ENCODE data around the gene NFYC.

The NFYC gene

GRCh38 chr1:40786171-40786994 is 94.9 kb downstream of the NFYC start:
- in situ Hi-C loops (cut with HindIII; ENCODE audit: low pct_ligation_motif_present, low sequenced_read_pairs): no loop called here
- no peak for TF ChIP-seq CTCF (IDR thresholded peaks at IDR 0.05; ENCODE audit: low read depth, low read length, missing control alignments)
- no peaks in the 10 kb centered on the region for H3K36me3 ChIP-seq (replicated peaks)
- H3K27ac ChIP-seq: no peak overlapping the region
- no peak overlapping the region for H3K4me3 ChIP-seq (ENCODE audit: low read depth, low read length)
- DNase-seq: no peak
- H3K27me3 ChIP-seq (replicated peaks): peaks cover 5% of the 10 kb centered on the region

- H3K27ac ChIP-seq: no peak overlapping the region
- in situ Hi-C loops (cut with HindIII; ENCODE audit: low pct_ligation_motif_present, low sequenced_read_pairs): no loop called here
- peaks cover 5% of the 10 kb centered on the region for H3K27me3 ChIP-seq (replicated peaks)
- TF ChIP-seq CTCF (IDR thresholded peaks at IDR 0.05; ENCODE audit: low read depth, low read length, missing control alignments): no peak
- no peaks in the 10 kb centered on the region for H3K36me3 ChIP-seq (replicated peaks)
- no peak overlapping the region for H3K4me3 ChIP-seq (ENCODE audit: low read depth, low read length)
- no peak for DNase-seq
Observed at GRCh38 chr1:40786995-40787705, 95.6 kb downstream of the NFYC start.

GRCh38 chr1:40787737-40788560 is 96.4 kb downstream of the NFYC start:
- in situ Hi-C loops (cut with HindIII; ENCODE audit: low pct_ligation_motif_present, low sequenced_read_pairs): no loop called here

GRCh38 chr1:40788561-40789341 is 97.2 kb downstream of the NFYC start:
- Histone ChIP-seq H3K27me3 (replicated peaks) (peaks cover 2% of the 10 kb centered on the region), H3K36me3 (replicated peaks) (no peaks in the 10 kb centered on the region), H3K4me3 (ENCODE audit: low read depth, low read length) (no peak overlapping the region), H3K27ac (no peak overlapping the region)
- in situ Hi-C loops (cut with HindIII; ENCODE audit: low pct_ligation_motif_present, low sequenced_read_pairs): no loop called here
- no peak for TF ChIP-seq CTCF (IDR thresholded peaks at IDR 0.05; ENCODE audit: low read depth, low read length, missing control alignments)
- DNase-seq: no peak

More at GRCh38 chr1:40787737-40788560, 96.4 kb downstream of the NFYC start:
- H3K4me3 ChIP-seq (ENCODE audit: low read depth, low read length): no peak overlapping the region
- H3K27ac ChIP-seq: no peak overlapping the region
- H3K27me3 ChIP-seq (replicated peaks): peaks cover 7% of the 10 kb centered on the region
- no peak for DNase-seq
- no peaks in the 10 kb centered on the region for H3K36me3 ChIP-seq (replicated peaks)
- TF ChIP-seq CTCF (IDR thresholded peaks at IDR 0.05; ENCODE audit: low read depth, low read length, missing control alignments): no peak

GRCh38 chr1:40789342-40789598 is 97.8 kb downstream of the NFYC start:
- Histone ChIP-seq H3K27me3 (replicated peaks) (peaks cover 2% of the 10 kb centered on the region), H3K4me3 (ENCODE audit: low read depth, low read length) (no peak overlapping the region), H3K27ac (no peak overlapping the region), H3K36me3 (replicated peaks) (no peaks in the 10 kb centered on the region)
- no peak for TF ChIP-seq CTCF (IDR thresholded peaks at IDR 0.05; ENCODE audit: low read depth, low read length, missing control alignments)
- in situ Hi-C loops (cut with HindIII; ENCODE audit: low pct_ligation_motif_present, low sequenced_read_pairs): no loop called here
- no peak for DNase-seq

Data from brain microvascular endothelial cell (primary cell).